CD14-positive monocyte (primary cell): ENCODE data around the gene TDRD9. TPM values are rescaled to one million over a fixed set of nuclear protein-coding genes. Genes with fewer than 3 reads are reported as not detected.
A peak's percentile ranks its signal among the peaks of the same experiment; 100 is the strongest.

Experiments
- DNase-seq, 3 donors: peaks; one replicate each; pipeline ENCODE4 v3.0.0-alpha.2; 2011 to 2022
- H2AFZ ChIP-seq: 2 replicates; pipeline ENCODE4 v1.6.0; 2012; ENCODE audit warnings: mild to moderate bottlenecking, low read depth, low read length, inconsistent platforms; ENCODE audit not compliant: insufficient read depth, poor library complexity, severe bottlenecking
- H3K27ac ChIP-seq, 2 donors: 1 replicate in 1 of 2; 2 replicates in 1 of 2; pipeline ENCODE4 v1.5.1; 2012 to 2013; ENCODE audit warnings: low read length in 2 of 2, control low read depth in 1 of 2, inconsistent platforms in 1 of 2, low read depth in 1 of 2, mild to moderate bottlenecking in 1 of 2
- H3K27me3 ChIP-seq, 2 donors: one replicate each; pipeline versions ENCODE4 v1.6.0 to v1.6.1; 2011 to 2013; ENCODE audit warnings: low read length in 2 of 2; ENCODE audit not compliant: control insufficient read depth in 2 of 2, insufficient read depth in 2 of 2
- H3K36me3 ChIP-seq, 2 donors: replicated peaks in 1 of 2; 1 replicate in 1 of 2; 2 replicates in 1 of 2; pipeline versions ENCODE4 v1.5.1 to v1.6.1; 2012 to 2013; ENCODE audit warnings: low read length in 2 of 2, control low read depth in 1 of 2, inconsistent platforms in 1 of 2, mild to moderate bottlenecking in 1 of 2; ENCODE audit not compliant: insufficient read depth in 2 of 2, control insufficient read depth in 1 of 2
- H3K4me1 ChIP-seq, 2 donors: 1 replicate in 1 of 2; 2 replicates in 1 of 2; pipeline versions ENCODE4 v1.5.1 to v1.6.1; 2012 to 2013; ENCODE audit warnings: low read length in 2 of 2, control low read depth in 1 of 2, inconsistent platforms in 1 of 2, mild to moderate bottlenecking in 1 of 2, moderate library complexity in 1 of 2; ENCODE audit not compliant: insufficient read depth in 2 of 2, control insufficient read depth in 1 of 2
- H3K4me2 ChIP-seq: replicated peaks from 2 replicates; pipeline ENCODE3; 2012; ENCODE audit warnings: low read length, moderate library complexity, mild to moderate bottlenecking; ENCODE audit not compliant: poor library complexity, severe bottlenecking; ENCODE audit errors: extremely low read depth
- H3K4me3 ChIP-seq, 3 experiments: fragments of 200-600 bp in 1 of 3; sonication (generic) in 1 of 3; replicated peaks in 1 of 3; 1 replicate in 2 of 3; 2 replicates in 1 of 3; pipeline ENCODE4 v1.5.1; 2011 to 2013; ENCODE audit warnings: low read length in 3 of 3, mild to moderate bottlenecking in 3 of 3, control low read depth in 2 of 3, low read depth in 2 of 3, inconsistent platforms in 1 of 3, moderate library complexity in 1 of 3
- H3K79me2 ChIP-seq: 2 replicates; pipeline ENCODE4 v1.6.0; 2012; ENCODE audit warnings: mild to moderate bottlenecking, control low read depth, inconsistent platforms, low read length, moderate library complexity; ENCODE audit not compliant: insufficient read depth
- H3K9ac ChIP-seq: 2 replicates; pipeline ENCODE4 v1.6.0; 2017; ENCODE audit warnings: low read length, mild to moderate bottlenecking; ENCODE audit not compliant: insufficient read depth, poor library complexity, severe bottlenecking
- H3K9me3 ChIP-seq, 2 donors: replicated peaks in 1 of 2; 1 replicate in 1 of 2; 2 replicates in 1 of 2; pipeline versions ENCODE4 v1.5.1 to v1.6.1; 2012 to 2013; ENCODE audit warnings: low read length in 2 of 2, control low read depth in 1 of 2; ENCODE audit not compliant: control insufficient read depth in 1 of 2, insufficient read depth in 1 of 2
- H4K20me1 ChIP-seq: 2 replicates; pipeline ENCODE4 v1.6.0; 2012; ENCODE audit warnings: mild to moderate bottlenecking, low read length, control low read depth, moderate library complexity; ENCODE audit not compliant: insufficient read depth
- H3K27ac Mint-ChIP-seq, 7 donors: one replicate each; pipeline ENCODE4 v1.8.0; 2020; ENCODE audit warnings: mild to moderate bottlenecking in 7 of 7, mixed read lengths in 7 of 7, moderate library complexity in 6 of 7, inconsistent platforms in 2 of 7
- H3K27me3 Mint-ChIP-seq, 3 donors: one replicate each; pipeline ENCODE4 v1.8.0; 2021 to 2022; ENCODE audit warnings: low read depth in 3 of 3, mild to moderate bottlenecking in 3 of 3, mixed read lengths in 3 of 3, moderate library complexity in 3 of 3, inconsistent platforms in 1 of 3
- H3K36me3 Mint-ChIP-seq, 2 donors: one replicate each; pipeline ENCODE4 v1.8.0; 2020; ENCODE audit warnings: mixed read lengths in 2 of 2, inconsistent platforms in 1 of 2, mild to moderate bottlenecking in 1 of 2
- H3K4me1 Mint-ChIP-seq: one replicate; pipeline ENCODE4 v1.8.0; 2020; ENCODE audit warnings: mild to moderate bottlenecking, mixed read lengths
- H3K4me3 Mint-ChIP-seq, 2 donors: one replicate each; pipeline ENCODE4 v1.8.0; 2020; ENCODE audit warnings: mild to moderate bottlenecking in 2 of 2, mixed read lengths in 2 of 2, moderate library complexity in 1 of 2
- H3K9me3 Mint-ChIP-seq, 7 donors: one replicate each; pipeline ENCODE4 v1.8.0; 2020 to 2022; ENCODE audit warnings: mixed read lengths in 7 of 7, mild to moderate bottlenecking in 6 of 7, moderate library complexity in 6 of 7, inconsistent platforms in 2 of 7
- CTCF ChIP-seq: fragments of 200-600 bp; IDR thresholded peaks from one replicate; pipeline ENCODE4 v1.8.0; 2022; ENCODE audit warnings: antibody characterized with exemption, mild to moderate bottlenecking
- WGBS: methylation state at CpG from one replicate; pipeline ENCODE4 v1.1.5; 2013; ENCODE audit warnings: missing lambda C conversion rate; ENCODE audit not compliant: insufficient coverage; 5-methylcytosine and 5-hydroxymethylcytosine counted together
- intact Hi-C, 2 donors: fragments of 100-400 bp; cut with micrococcal nuclease; formaldehyde crosslinking; loops; one replicate each; pipeline versions ENCODE4 v1.15.0 to v1.15.1; 2023
- polyA plus RNA-seq, 3 donors: library from polyadenylated mRNA; depleted of rRNA in 1 of 3; unstranded in 2 of 3; stranded (reverse) in 1 of 3; fragments of 300-500 nt in 2 of 3; fragments of >200 nt in 1 of 3; fragmentation: Illumina TruSeq in 2 of 3; gene quantifications; 1 replicate in 2 of 3; 2 replicates in 1 of 3; pipeline ENCODE4 v1.2.3, GENCODE V29; 2012 to 2021

Gene TDRD9
- polyA plus RNA-seq, 3 donors = 7.6 to 12.1 (median 11.8) TPM

GRCh38 chr14:104091061-104091926, 163.0 kb downstream of the TDRD9 start:
- Histone ChIP-seq H3K9me3 (no peaks in the 10 kb centered on the region), H2AFZ (no peak overlapping the region), H3K36me3 (no peaks in the 10 kb centered on the region), H3K27me3 (peaks cover 0 to 3% of the 10 kb centered on the region in 2 donors), H3K4me2 (no peak overlapping the region), H4K20me1 (no peaks in the 10 kb centered on the region), H3K9ac (no peak overlapping the region), H3K27ac (no peak overlapping the region), H3K4me3 (no peak overlapping the region), H3K79me2 (no peaks in the 10 kb centered on the region), H3K4me1 (no peaks in the 10 kb centered on the region)
- 84% methylated on average over 22 of the region's 26 CpGs for WGBS
- intact Hi-C loops = no loop called here
- Mint-ChIP-seq H3K27me3 (peaks cover 7 to 14% (median 8%) of the 10 kb centered on the region in 3 donors), H3K36me3 (no peaks in the 10 kb centered on the region), H3K4me3 (no peak overlapping the region), H3K9me3 (peaks cover 0 to 2% (median 0%) of the 10 kb centered on the region in 7 donors), H3K27ac (no peak overlapping the region), H3K4me1 (peaks cover 3% of the 10 kb centered on the region)
- DNase-seq = no peak
- no peak for TF ChIP-seq CTCF

- Histone ChIP-seq H3K79me2 (no peaks in the 10 kb centered on the region), H3K27me3 (no peaks in the 10 kb centered on the region), H3K36me3 (no peaks in the 10 kb centered on the region), H3K27ac (no peak overlapping the region), H2AFZ (no peak overlapping the region), H3K9ac (no peak overlapping the region), H3K9me3 (no peaks in the 10 kb centered on the region), H3K4me1 (no peaks in the 10 kb centered on the region), H3K4me2 (no peak overlapping the region), H3K4me3 (no peak overlapping the region), H4K20me1 (no peaks in the 10 kb centered on the region)
- Mint-ChIP-seq H3K27ac (peak overlapping the region in 1 of 7 donors; percentile 50), H3K4me3 (no peak overlapping the region), H3K36me3 (no peaks in the 10 kb centered on the region), H3K27me3 (peaks cover 5 to 7% (median 7%) of the 10 kb centered on the region in 3 donors), H3K4me1 (peaks cover 3% of the 10 kb centered on the region), H3K9me3 (peaks cover 0 to 2% (median 0%) of the 10 kb centered on the region in 7 donors)
- no peak for TF ChIP-seq CTCF
- WGBS = 82% methylated on average over 21 of the region's 23 CpGs
- no peak for DNase-seq
- intact Hi-C loops = no loop called here
Observed at GRCh38 chr14:104091927-104092771, 163.9 kb downstream of the TDRD9 start.
